ENCODE results near the gene PIGP.
"Not testable (repeated sequence)": the region's sequence is repeated elsewhere in the genome, so short reads cannot be mapped to it uniquely, and the experiment has no call there.

Gene PIGP

GRCh38 chr21:37041706-37042271, 31.1 kb downstream of the PIGP start:
- no peak for DNase-seq

GRCh38 chr21:37040212-37040611, 32.7 kb downstream of the PIGP start:
- no peak for DNase-seq

GRCh38 chr21:37039411-37040075, 33.3 kb downstream of the PIGP start:
- DNase-seq: no peak

- no peak for DNase-seq
These were observed 36.7 kb downstream of the PIGP start for GRCh38 chr21:37036177-37036576.

GRCh38 chr21:37034394-37034793, 38.5 kb downstream of the PIGP start:
- DNase-seq: not testable (repeated sequence)

GRCh38 chr21:37032877-37033471, 39.9 kb downstream of the PIGP start:
- no peak for DNase-seq

GRCh38 chr21:37032293-37032692, 40.6 kb downstream of the PIGP start:
- no peak for DNase-seq

GRCh38 chr21:37030864-37031263, 42.0 kb downstream of the PIGP start:
- DNase-seq: no peak

- DNase-seq: no peak
These were observed 44.3 kb downstream of the PIGP start for GRCh38 chr21:37028570-37028969.

GRCh38 chr21:37026499-37026898, 46.4 kb downstream of the PIGP start:
- DNase-seq: no peak

GRCh38 chr21:37017951-37018679, 54.8 kb downstream of the PIGP start:
- DNase-seq: no peak
